ENCODE results near the gene PDGFRB. TPM values are rescaled to one million over a fixed set of nuclear protein-coding genes. Genes with fewer than 3 reads are reported as not detected.
A peak's percentile ranks its signal among the peaks of the same experiment; 100 is the strongest.

The PDGFRB gene
- polyA plus RNA-seq, 3 donors, result 0.04 to 0.99 (median 0.20) TPM

DNA sequence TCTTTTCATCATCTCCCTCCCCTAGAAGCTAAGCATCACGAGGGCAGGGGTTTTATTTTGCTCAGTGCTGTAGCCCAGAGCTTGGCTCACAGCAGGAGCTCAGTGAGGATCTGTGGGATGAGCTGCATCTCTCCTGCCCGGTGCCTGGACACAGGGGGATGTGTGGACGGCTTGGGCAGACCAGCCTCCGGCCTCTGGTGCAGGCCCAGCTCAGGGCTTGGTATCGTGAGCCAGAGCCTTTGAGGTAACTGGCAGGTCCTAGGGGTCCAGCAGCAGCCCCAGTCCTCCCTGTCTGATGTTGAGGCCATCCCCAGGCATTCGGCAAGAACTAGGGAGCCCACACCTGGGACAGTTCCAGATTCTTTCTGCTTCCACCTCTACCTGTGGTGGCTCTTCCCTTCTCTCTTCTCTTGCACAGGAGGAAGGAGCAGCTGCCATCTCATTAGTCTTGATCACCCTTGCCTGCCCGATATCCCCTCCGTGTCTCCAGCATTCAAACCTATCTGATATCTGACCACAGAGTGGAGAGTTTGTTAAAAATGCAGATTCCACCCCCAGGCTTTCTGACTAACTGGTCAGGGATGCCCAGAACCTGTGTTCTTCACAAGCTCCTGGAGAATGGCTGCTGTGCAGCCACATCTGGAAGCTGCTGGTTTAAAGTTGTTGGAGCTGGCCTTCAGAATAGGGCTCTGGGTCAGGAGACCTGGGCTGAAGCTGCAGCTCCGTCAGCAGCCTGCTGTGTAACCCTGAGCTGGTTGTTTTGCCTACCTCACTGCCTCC is 26.3 kb upstream of the PDGFRB start:
- TF ChIP-seq, protein P1, sequence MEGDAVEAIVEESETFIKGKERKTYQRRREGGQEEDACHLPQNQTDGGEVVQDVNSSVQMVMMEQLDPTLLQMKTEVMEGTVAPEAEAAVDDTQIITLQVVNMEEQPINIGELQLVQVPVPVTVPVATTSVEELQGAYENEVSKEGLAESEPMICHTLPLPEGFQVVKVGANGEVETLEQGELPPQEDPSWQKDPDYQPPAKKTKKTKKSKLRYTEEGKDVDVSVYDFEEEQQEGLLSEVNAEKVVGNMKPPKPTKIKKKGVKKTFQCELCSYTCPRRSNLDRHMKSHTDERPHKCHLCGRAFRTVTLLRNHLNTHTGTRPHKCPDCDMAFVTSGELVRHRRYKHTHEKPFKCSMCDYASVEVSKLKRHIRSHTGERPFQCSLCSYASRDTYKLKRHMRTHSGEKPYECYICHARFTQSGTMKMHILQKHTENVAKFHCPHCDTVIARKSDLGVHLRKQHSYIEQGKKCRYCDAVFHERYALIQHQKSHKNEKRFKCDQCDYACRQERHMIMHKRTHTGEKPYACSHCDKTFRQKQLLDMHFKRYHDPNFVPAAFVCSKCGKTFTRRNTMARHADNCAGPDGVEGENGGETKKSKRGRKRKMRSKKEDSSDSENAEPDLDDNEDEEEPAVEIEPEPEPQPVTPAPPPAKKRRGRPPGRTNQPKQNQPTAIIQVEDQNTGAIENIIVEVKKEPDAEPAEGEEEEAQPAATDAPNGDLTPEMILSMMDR (IDR thresholded peaks at IDR 0.05), result no peak
- Histone ChIP-seq H3K9ac (ENCODE audit: insufficient read depth, low read length, poor library complexity, severe bottlenecking) (no peak overlapping the region), H3K27ac (ENCODE audit: low read depth in 1 of 2, low read length in 2 of 2) (no peak overlapping the region), H3K4me3 (replicated peaks in 1 of 3; ENCODE audit: low read depth in 2 of 3, low read length in 3 of 3) (no peak overlapping the region), H3K9me3 (replicated peaks in 1 of 2; ENCODE audit: control insufficient read depth in 1 of 2, insufficient read depth in 1 of 2, low read length in 2 of 2) (no peaks in the 10 kb centered on the region), H3K79me2 (ENCODE audit: insufficient read depth, low read length) (no peaks in the 10 kb centered on the region), H4K20me1 (ENCODE audit: insufficient read depth, low read length) (no peaks in the 10 kb centered on the region), H3K36me3 (replicated peaks in 1 of 2; ENCODE audit: control insufficient read depth in 1 of 2, insufficient read depth in 2 of 2, low read length in 2 of 2) (no peaks in the 10 kb centered on the region), H3K27me3 (ENCODE audit: control insufficient read depth in 2 of 2, insufficient read depth in 2 of 2, low read length in 2 of 2) (no peaks in the 10 kb centered on the region), H2AFZ (ENCODE audit: insufficient read depth, low read depth, low read length, poor library complexity, severe bottlenecking) (no peak overlapping the region), H3K4me1 (ENCODE audit: control insufficient read depth in 1 of 2, insufficient read depth in 2 of 2, low read length in 2 of 2) (peaks cover 37 to 38% of the 10 kb centered on the region in 2 donors), H3K4me2 (replicated peaks; ENCODE audit: extremely low read depth, low read length, poor library complexity, severe bottlenecking) (no peak overlapping the region)
- 100% methylated on average over 4 of the region's 9 CpGs for WGBS (ENCODE audit: insufficient coverage)
- Mint-ChIP-seq H3K27me3 (ENCODE audit: low read depth in 3 of 3) (peaks cover 0 to 10% (median 5%) of the 10 kb centered on the region in 3 donors), H3K36me3 (no peaks in the 10 kb centered on the region), H3K9me3 (peaks cover 0 to 2% (median 0%) of the 10 kb centered on the region in 7 donors), H3K27ac (no peak overlapping the region), H3K4me1 (peaks cover 40% of the 10 kb centered on the region), H3K4me3 (no peak overlapping the region)
- no peak for DNase-seq
- intact Hi-C loops (cut with micrococcal nuclease), result no loop called here

DNA sequence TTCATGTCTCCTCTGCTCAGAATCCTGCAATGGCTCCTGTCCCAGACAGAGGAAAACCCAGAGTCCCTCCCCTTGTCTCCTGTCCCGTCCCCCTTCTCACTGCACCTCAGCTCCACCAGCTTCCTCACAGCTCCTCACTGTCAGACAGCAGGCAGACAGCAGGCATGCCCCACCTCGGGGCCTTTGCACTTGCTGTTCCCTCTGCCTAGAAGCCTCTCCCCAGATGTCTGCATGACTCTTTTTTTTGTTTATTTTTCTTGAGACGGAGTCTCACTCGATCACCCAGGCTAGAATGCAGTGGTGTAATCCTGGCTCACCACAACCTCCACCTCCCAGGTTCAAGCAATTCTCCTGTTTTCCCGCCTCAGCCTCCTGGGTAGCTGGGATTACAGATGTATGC is 25.4 kb upstream of the PDGFRB start:
- H3K4me3 Mint-ChIP-seq, result peak overlapping the region in 1 of 2 donors; percentile 60
- H3K4me2 ChIP-seq (replicated peaks; ENCODE audit: extremely low read depth, low read length, poor library complexity, severe bottlenecking), result no peak overlapping the region
- H3K9me3 Mint-ChIP-seq, result peaks cover 0 to 2% (median 0%) of the 10 kb centered on the region in 7 donors
- H3K27ac ChIP-seq (ENCODE audit: low read depth in 1 of 2, low read length in 2 of 2), result peak overlapping the region in 1 of 2 donors; percentile 10
- TF ChIP-seq, protein P1 (IDR thresholded peaks at IDR 0.05), result no peak
- H3K36me3 Mint-ChIP-seq, result no peaks in the 10 kb centered on the region
- WGBS (ENCODE audit: insufficient coverage), result 65% methylated on average over 2 of the region's 5 CpGs
- no peaks in the 10 kb centered on the region for H3K36me3 ChIP-seq (replicated peaks in 1 of 2; ENCODE audit: control insufficient read depth in 1 of 2, insufficient read depth in 2 of 2, low read length in 2 of 2)
- peak overlapping the region; percentile 64 for H2AFZ ChIP-seq (ENCODE audit: insufficient read depth, low read depth, low read length, poor library complexity, severe bottlenecking)
- DNase-seq, result no peak
- H3K79me2 ChIP-seq (ENCODE audit: insufficient read depth, low read length), result no peaks in the 10 kb centered on the region
- H4K20me1 ChIP-seq (ENCODE audit: insufficient read depth, low read length), result no peaks in the 10 kb centered on the region
- H3K4me1 Mint-ChIP-seq, result peaks cover 30% of the 10 kb centered on the region
- H3K27me3 Mint-ChIP-seq (ENCODE audit: low read depth in 3 of 3), result peaks cover 0 to 8% (median 2%) of the 10 kb centered on the region in 3 donors
- H3K27ac Mint-ChIP-seq, result peak overlapping the region in 4 of 7 donors; percentile 43 to 79 (median 62)
- H3K27me3 ChIP-seq (ENCODE audit: control insufficient read depth in 2 of 2, insufficient read depth in 2 of 2, low read length in 2 of 2), result no peaks in the 10 kb centered on the region
- no peaks in the 10 kb centered on the region for H3K9me3 ChIP-seq (replicated peaks in 1 of 2; ENCODE audit: control insufficient read depth in 1 of 2, insufficient read depth in 1 of 2, low read length in 2 of 2)
- no peak overlapping the region for H3K4me3 ChIP-seq (replicated peaks in 1 of 3; ENCODE audit: low read depth in 2 of 3, low read length in 3 of 3)
- H3K9ac ChIP-seq (ENCODE audit: insufficient read depth, low read length, poor library complexity, severe bottlenecking), result no peak overlapping the region
- intact Hi-C loops (cut with micrococcal nuclease), result no loop called here
- H3K4me1 ChIP-seq (ENCODE audit: control insufficient read depth in 1 of 2, insufficient read depth in 2 of 2, low read length in 2 of 2), result peaks cover 28% of the 10 kb centered on the region in 2 donors
